RWPE1 (cell line): ENCODE measurements around the gene TRPM3.

Source experiments
- CTCF ChIA-PET: fragments of 350-600 bp; sonication (Branson Sonifier 250); formaldehyde crosslinking; extraction: SDS; loops from one replicate; lab custom pipeline; 2021; lab: Yijun Ruan, JAX
- POLR2A ChIA-PET: fragments of 400-600 bp; formaldehyde crosslinking; extraction: SDS; loops from one replicate; lab custom pipeline; 2020; ENCODE audit warnings: antibody characterized with exemption; ENCODE audit not compliant: low non-redundant PET; lab: Yijun Ruan, JAX
- DNase-seq: peaks from one replicate; pipeline ENCODE4 v3.0.0; 2012; ENCODE audit warnings: low spot score
- H3K27ac ChIP-seq: fragments of 450-650 bp; 2 replicates; pipeline ENCODE4 v1.5.1; 2017
- TF ChIP-seq, protein P1 (sequence below): fragments of 450-650 bp; conservative IDR thresholded peaks from 2 replicates; pipeline ENCODE4 v1.5.1; 2017; ENCODE audit warnings: low read depth, mild to moderate bottlenecking

Gene TRPM3

DNA sequence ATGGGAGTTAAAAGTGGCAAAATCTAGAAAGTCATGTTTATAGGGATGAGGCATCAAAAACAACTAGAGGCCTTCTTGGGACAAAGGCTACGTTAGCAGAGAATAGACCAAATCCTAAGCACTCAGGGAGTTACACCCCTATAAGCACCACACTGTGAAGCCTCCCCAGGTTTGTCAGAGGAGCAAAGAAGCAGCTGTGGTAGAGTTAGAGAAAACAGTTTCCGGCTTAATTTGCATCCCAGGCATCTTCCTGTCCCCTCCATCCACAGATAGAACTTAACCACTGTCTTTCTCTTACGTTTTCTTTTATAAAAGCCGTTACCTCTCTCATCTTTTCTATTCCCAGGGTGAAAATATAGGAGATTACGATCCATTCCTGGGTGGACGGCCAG, 518.4 kb downstream of the TRPM3 start:
- ChIA-PET CTCF (interaction anchor here (0.5 to 1.6 kb wide), 32 partner anchors 10 to 1235 kb away, joined by 3 to 23 read pairs (median 5); partner anchors contain the start of genes APBA1 and KLF9), POLR2A (interaction anchor here (1.7 kb wide), 1 partner anchor 183 kb away, joined by 9 read pairs; no protein-coding TSS in a partner anchor)
- H3K27ac ChIP-seq, result no peak overlapping the region
- TF ChIP-seq, protein P1, sequence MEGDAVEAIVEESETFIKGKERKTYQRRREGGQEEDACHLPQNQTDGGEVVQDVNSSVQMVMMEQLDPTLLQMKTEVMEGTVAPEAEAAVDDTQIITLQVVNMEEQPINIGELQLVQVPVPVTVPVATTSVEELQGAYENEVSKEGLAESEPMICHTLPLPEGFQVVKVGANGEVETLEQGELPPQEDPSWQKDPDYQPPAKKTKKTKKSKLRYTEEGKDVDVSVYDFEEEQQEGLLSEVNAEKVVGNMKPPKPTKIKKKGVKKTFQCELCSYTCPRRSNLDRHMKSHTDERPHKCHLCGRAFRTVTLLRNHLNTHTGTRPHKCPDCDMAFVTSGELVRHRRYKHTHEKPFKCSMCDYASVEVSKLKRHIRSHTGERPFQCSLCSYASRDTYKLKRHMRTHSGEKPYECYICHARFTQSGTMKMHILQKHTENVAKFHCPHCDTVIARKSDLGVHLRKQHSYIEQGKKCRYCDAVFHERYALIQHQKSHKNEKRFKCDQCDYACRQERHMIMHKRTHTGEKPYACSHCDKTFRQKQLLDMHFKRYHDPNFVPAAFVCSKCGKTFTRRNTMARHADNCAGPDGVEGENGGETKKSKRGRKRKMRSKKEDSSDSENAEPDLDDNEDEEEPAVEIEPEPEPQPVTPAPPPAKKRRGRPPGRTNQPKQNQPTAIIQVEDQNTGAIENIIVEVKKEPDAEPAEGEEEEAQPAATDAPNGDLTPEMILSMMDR, result no peak
- no peak for DNase-seq

DNA sequence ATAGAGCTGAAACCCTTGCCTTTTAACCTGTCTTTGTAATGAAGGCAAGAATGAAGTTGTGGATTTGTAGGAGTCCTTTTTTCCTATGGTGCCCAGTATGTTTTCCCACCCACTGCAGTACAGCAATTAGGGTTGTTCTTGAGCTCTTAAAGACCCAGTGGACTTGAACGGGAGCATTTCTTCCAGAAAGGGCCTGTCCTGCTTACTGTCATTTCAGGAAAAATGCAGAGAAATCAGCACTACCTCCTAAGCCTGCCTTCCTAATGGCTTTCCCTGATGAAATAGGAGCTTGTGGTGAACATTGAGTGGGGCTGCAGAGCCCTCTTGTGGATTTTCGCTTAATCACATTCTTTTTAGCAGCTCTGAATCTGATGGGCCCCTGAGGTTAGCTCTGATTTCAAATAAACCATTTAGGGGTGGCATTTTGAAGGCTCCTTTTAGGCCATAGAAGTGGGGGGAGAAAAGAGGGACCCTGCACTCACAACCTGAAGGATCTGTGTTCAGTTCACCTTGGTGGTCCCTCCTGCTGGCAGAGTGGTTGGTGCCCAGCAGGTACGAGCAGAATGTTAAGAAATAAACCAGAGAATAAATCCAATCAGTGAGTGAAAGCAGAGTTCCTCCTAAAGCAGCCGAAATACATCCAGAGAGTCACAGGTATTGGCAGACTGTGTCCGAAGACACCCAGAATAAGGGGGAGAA, 519.0 kb downstream of the TRPM3 start:
- ChIA-PET POLR2A (interaction anchor here (1.7 kb wide), 1 partner anchor 183 kb away, joined by 9 read pairs; no protein-coding TSS in a partner anchor), CTCF (interaction anchor here (0.5 to 1.6 kb wide), 38 partner anchors 9 to 1236 kb away, joined by 3 to 23 read pairs (median 4); partner anchors contain the start of genes APBA1 and KLF9)
- no peak overlapping the region for H3K27ac ChIP-seq
- TF ChIP-seq, protein P1, result peak; percentile 83
- DNase-seq, result peak; percentile 85

DNA sequence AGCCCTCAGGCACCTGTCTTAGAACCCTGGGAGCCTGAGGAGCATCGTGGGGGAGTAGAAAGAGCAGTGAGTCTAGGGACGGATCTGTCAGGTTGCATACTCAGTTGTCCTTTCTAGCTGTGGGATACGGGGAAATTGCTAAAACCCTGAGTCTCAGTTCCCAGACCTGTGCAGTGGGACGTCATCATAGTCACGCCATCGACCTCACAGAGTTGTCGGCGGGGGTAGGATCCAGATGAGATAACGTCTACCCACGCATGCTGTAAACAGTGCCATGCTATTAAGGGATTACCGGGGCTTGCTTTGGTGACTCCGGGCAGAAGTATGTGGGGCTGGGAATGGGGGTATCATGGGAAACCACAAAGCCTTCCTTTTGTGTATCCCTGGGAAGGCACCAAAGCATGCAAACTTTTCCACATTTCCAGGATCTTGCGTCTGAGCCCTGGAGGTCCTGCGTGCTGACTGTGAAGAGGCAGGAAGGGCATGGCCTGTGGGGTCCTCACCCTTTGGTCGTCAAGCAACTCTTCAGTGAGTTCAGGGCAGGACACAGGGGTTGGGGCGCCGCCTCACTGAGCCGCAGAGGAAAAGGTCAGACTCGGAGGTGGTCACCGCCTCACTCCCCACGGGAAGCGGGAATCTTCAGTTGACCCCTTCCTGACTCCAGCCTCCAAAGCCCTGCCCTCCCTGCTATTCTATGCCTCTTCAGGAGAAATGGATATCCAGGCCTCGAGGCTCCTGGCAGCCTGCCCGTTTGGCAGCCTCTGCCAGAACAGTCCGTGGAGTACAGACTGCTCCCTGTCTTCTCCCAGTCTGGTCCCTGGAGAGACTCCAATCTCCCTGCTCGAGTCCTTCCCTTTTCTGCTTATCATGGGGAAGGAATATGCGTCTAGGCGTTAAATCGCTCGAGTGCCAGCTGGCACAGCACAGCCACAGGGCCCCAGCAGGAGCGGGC, 520.1 kb downstream of the TRPM3 start:
- ChIA-PET POLR2A (interaction anchor here (1.7 kb wide), 1 partner anchor 181 kb away, joined by 9 read pairs; no protein-coding TSS in a partner anchor), CTCF (interaction anchor here (0.5 to 1.6 kb wide), 14 partner anchors 14 to 1528 kb away, joined by 3 to 12 read pairs (median 4); no protein-coding TSS in a partner anchor)
- peak overlapping the region; percentile 80 for H3K27ac ChIP-seq
- TF ChIP-seq, protein P1, result no peak
- peak; percentile 57 for DNase-seq

DNA sequence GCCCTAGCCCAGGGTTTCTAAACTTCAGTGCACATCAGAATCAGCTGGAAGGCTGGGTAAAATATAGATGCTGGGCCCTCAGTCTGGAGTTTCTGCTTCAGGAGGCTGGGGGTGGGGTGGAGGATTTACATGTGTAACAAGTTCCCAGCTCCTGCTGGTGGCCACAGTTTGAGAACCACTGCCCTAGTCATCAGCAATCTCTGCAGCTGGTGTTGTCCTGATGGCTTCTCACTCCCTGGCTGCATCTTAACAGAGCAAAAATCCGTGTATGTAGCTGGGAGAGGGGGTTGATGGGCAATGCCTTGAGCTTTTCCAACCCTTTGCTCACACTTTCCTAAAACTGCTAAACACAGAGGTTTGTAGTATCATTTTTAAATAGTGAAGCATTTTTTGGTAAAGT, 520.9 kb downstream of the TRPM3 start:
- ChIA-PET CTCF (interaction anchor here (0.6 kb wide), 2 partner anchors 197 to 320 kb away, joined by 3 to 5 read pairs; no protein-coding TSS in a partner anchor), POLR2A (no interaction called here)
- no peak for DNase-seq
- TF ChIP-seq, protein P1, result no peak
- H3K27ac ChIP-seq, result peak overlapping the region; percentile 80

DNA sequence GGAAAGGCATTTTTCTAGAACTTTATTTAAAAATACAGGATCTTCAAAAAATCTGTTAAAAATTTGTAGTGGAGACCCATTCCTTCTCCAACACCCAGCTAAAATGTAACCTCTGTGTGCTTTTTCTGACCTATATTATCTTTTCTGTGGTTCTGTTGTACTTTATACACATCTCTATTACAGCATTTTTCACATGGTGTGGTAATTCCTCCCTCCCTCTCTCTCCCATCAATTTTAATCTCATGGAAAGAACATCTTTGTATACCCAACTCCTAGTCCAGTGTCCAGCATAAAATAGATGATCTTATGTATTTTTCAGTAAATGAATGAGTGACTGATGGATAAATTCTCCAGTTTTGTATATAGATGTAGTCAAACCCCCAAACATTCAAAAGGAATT, 523.5 kb downstream of the TRPM3 start:
- H3K27ac ChIP-seq, result no peak overlapping the region
- no peak for DNase-seq
- TF ChIP-seq, protein P1, result no peak
- ChIA-PET CTCF (interaction anchor here (0.9 to 1.1 kb wide), 3 partner anchors 113 to 487 kb away, joined by 3 to 4 read pairs (median 3); no protein-coding TSS in a partner anchor), POLR2A (no interaction called here)
